HT-29 (cell line): ENCODE measurements around the gene NACC2. TPM values are rescaled to one million over a fixed set of nuclear protein-coding genes. Genes with fewer than 3 reads are reported as not detected.

Source experiments
- DNase-seq: peaks from one replicate; pipeline ENCODE4 v3.0.0-alpha.2; 2015; ENCODE audit warnings: low spot score
- total RNA-seq: library from RNA; depleted of rRNA; stranded (reverse); fragments of >200 nt; shearing (Covaris generic); gene quantifications from 2 replicates; pipeline ENCODE4 v1.2.3, GENCODE V29; 2014

Gene NACC2
- total RNA-seq, 1 experiment from 2014 or later, result 38.1 TPM

- no peak for DNase-seq
These were observed 1.6 kb downstream of the NACC2 start for GRCh38 chr9:136093346-136093986.

- no peak for DNase-seq
These were observed 2.3 kb downstream of the NACC2 start for GRCh38 chr9:136092741-136093140.

- no peak for DNase-seq
These were observed 2.8 kb downstream of the NACC2 start for GRCh38 chr9:136092353-136092650.

- DNase-seq, result no peak
These were observed 3.3 kb downstream of the NACC2 start for GRCh38 chr9:136091582-136092352.

- no peak for DNase-seq
These were observed 4.1 kb downstream of the NACC2 start for GRCh38 chr9:136090768-136091581.

GRCh38 chr9:136090056-136090735 is 4.9 kb downstream of the NACC2 start:
- no peak for DNase-seq

- no peak for DNase-seq
These were observed 5.4 kb downstream of the NACC2 start for GRCh38 chr9:136089697-136090045.

GRCh38 chr9:136088939-136089696 is 6.0 kb downstream of the NACC2 start:
- DNase-seq, result no peak

- no peak for DNase-seq
These were observed 6.6 kb downstream of the NACC2 start for GRCh38 chr9:136088481-136088938.

GRCh38 chr9:136087741-136088480 is 7.2 kb downstream of the NACC2 start:
- DNase-seq, result no peak

- DNase-seq, result no peak
These were observed 7.9 kb downstream of the NACC2 start for GRCh38 chr9:136086951-136087740.

- no peak for DNase-seq
These were observed 8.7 kb downstream of the NACC2 start for GRCh38 chr9:136086213-136086881.

GRCh38 chr9:136085815-136086212 is 9.3 kb downstream of the NACC2 start:
- DNase-seq, result no peak

- DNase-seq, result no peak
These were observed 10.8 kb downstream of the NACC2 start for GRCh38 chr9:136084063-136084944.

GRCh38 chr9:136083558-136084062 is 11.5 kb downstream of the NACC2 start:
- no peak for DNase-seq

- DNase-seq, result no peak
These were observed 12.4 kb downstream of the NACC2 start for GRCh38 chr9:136082496-136083361.
